Thyroid gland (tissue), 4 donors: Measurements from ENCODE around the gene FADD. TPM values are rescaled to one million over a fixed set of nuclear protein-coding genes. Genes with fewer than 3 reads are reported as not detected.

Experiments used
- DNase-seq, 2 donors: peaks; one replicate each; pipeline ENCODE4 v3.0.0-alpha.2; 2019
- H3K27ac ChIP-seq, 3 donors: fragments of 200-600 bp; sonication (generic); 1 replicate in 2 of 3; 2 replicates in 1 of 3; pipeline ENCODE4 v1.5.1; 2016 to 2019; ENCODE audit warnings: mild to moderate bottlenecking in 1 of 3, moderate library complexity in 1 of 3
- H3K27me3 ChIP-seq: fragments of 200-600 bp; sonication (generic); one replicate; pipeline ENCODE4 v1.5.1; 2019
- H3K36me3 ChIP-seq, 2 donors: fragments of 200-600 bp; sonication (generic); one replicate each; pipeline ENCODE4 v1.5.1; 2016 to 2019
- H3K4me1 ChIP-seq, 2 donors: fragments of 200-600 bp; sonication (generic); one replicate each; pipeline ENCODE4 v1.5.1; 2017 to 2019
- H3K4me3 ChIP-seq, 3 donors: fragments of 200-600 bp; sonication (generic); replicated peaks in 1 of 3; 1 replicate in 2 of 3; 2 replicates in 1 of 3; pipeline ENCODE4 v1.5.1; 2016; ENCODE audit warnings: mild to moderate bottlenecking in 1 of 3
- H3K9me3 ChIP-seq: fragments of 200-600 bp; sonication (generic); one replicate; pipeline ENCODE4 v1.5.1; 2017
- POLR2A ChIP-seq, 2 donors: fragments of 450-650 bp; IDR thresholded peaks; one replicate each; pipeline ENCODE4 v1.6.1; 2017; ENCODE audit warnings: antibody characterized with exemption in 2 of 2, mild to moderate bottlenecking in 2 of 2, moderate library complexity in 1 of 2
- WGBS, 2 donors: methylation state at CpG; one replicate each; pipeline ENCODE4 v1.1.5; 2017; 5-methylcytosine and 5-hydroxymethylcytosine counted together
- intact Hi-C: fragments of 100-400 bp; cut with DNase I; formaldehyde crosslinking; loops from one replicate; pipeline ENCODE4 v1.15.1; 2023
- total RNA-seq, 4 donors: library from RNA; depleted of rRNA; stranded (reverse); fragments of >200 nt; gene quantifications; one replicate each; pipeline ENCODE4 v1.2.3, GENCODE V29; 2016
- TF ChIP-seq, protein P1 (sequence below), 6 experiments: fragments of 200-600 bp in 3 of 6; fragments of 450-650 bp in 3 of 6; sonication (generic) in 3 of 6; IDR thresholded peaks; one replicate each; pipeline ENCODE4 v1.5.1; 2016 to 2019; ENCODE audit warnings: antibody characterized with exemption in 6 of 6, mild to moderate bottlenecking in 2 of 6, inconsistent platforms in 1 of 6, moderate library complexity in 1 of 6

FADD gene
- total RNA-seq, 4 donors from 2014 or later = 18.1 to 32.6 (median 21.1) TPM

DNA sequence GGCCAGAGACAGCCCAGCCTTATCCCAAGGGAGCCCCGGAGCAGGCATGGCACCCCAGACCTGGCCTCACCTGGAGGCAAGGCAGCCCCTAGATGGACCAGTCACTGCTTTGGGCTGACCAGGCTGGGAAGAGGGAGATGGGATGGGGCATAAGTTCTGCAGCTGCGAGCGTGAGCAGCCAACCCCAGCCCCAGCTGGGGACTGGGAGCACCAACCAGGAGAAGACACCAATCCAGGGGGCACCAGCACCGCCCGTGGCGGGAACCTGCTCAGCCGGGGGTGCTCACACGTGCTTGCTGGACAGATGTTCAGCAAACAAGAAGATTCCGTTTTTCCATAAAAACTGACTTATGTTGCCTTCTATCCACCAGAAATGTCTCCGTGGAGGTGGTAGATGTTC lies 16.2 kb upstream of the FADD start:
- TF ChIP-seq POLR2A (IDR thresholded peaks at IDR 0.05) = no peak
- H3K4me1 ChIP-seq = no peaks in the 10 kb centered on the region
- H3K27me3 ChIP-seq = no peaks in the 10 kb centered on the region
- no peaks in the 10 kb centered on the region for H3K9me3 ChIP-seq
- intact Hi-C loops = no loop called here
- DNase-seq = no peak
- no peak overlapping the region for H3K27ac ChIP-seq
- WGBS, 2 donors = 91 to 99% methylated on average over 6 to 10 of the region's 10 CpGs
- H3K4me3 ChIP-seq = no peak overlapping the region
- peaks cover 0 to 4% of the 10 kb centered on the region in 2 donors for H3K36me3 ChIP-seq

- Histone ChIP-seq H3K9me3 (no peaks in the 10 kb centered on the region), H3K27ac (no peak overlapping the region), H3K36me3 (peaks cover 0 to 4% of the 10 kb centered on the region in 2 donors), H3K27me3 (no peaks in the 10 kb centered on the region), H3K4me3 (no peak overlapping the region), H3K4me1 (no peaks in the 10 kb centered on the region)
- WGBS, 2 donors = 85 to 92% methylated on average over 14 to 15 of the region's 15 CpGs
- intact Hi-C loops = no loop called here
- DNase-seq = no peak
- no peak for TF ChIP-seq POLR2A (IDR thresholded peaks at IDR 0.05)
- TF ChIP-seq, protein P1, sequence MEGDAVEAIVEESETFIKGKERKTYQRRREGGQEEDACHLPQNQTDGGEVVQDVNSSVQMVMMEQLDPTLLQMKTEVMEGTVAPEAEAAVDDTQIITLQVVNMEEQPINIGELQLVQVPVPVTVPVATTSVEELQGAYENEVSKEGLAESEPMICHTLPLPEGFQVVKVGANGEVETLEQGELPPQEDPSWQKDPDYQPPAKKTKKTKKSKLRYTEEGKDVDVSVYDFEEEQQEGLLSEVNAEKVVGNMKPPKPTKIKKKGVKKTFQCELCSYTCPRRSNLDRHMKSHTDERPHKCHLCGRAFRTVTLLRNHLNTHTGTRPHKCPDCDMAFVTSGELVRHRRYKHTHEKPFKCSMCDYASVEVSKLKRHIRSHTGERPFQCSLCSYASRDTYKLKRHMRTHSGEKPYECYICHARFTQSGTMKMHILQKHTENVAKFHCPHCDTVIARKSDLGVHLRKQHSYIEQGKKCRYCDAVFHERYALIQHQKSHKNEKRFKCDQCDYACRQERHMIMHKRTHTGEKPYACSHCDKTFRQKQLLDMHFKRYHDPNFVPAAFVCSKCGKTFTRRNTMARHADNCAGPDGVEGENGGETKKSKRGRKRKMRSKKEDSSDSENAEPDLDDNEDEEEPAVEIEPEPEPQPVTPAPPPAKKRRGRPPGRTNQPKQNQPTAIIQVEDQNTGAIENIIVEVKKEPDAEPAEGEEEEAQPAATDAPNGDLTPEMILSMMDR (IDR thresholded peaks at IDR 0.05) = no peak
These were observed 15.3 kb upstream of the FADD start for GRCh38 chr11:70187771-70188170.

GRCh38 chr11:70189622-70190021 lies 13.5 kb upstream of the FADD start:
- 91 to 95% methylated on average over 11 of the region's 11 CpGs for WGBS, 2 donors
- intact Hi-C loops = loop anchor here (5.0 kb wide), 1 partner anchor 502 kb away; no protein-coding TSS in a partner anchor
- H3K27me3 ChIP-seq = no peaks in the 10 kb centered on the region

DNA sequence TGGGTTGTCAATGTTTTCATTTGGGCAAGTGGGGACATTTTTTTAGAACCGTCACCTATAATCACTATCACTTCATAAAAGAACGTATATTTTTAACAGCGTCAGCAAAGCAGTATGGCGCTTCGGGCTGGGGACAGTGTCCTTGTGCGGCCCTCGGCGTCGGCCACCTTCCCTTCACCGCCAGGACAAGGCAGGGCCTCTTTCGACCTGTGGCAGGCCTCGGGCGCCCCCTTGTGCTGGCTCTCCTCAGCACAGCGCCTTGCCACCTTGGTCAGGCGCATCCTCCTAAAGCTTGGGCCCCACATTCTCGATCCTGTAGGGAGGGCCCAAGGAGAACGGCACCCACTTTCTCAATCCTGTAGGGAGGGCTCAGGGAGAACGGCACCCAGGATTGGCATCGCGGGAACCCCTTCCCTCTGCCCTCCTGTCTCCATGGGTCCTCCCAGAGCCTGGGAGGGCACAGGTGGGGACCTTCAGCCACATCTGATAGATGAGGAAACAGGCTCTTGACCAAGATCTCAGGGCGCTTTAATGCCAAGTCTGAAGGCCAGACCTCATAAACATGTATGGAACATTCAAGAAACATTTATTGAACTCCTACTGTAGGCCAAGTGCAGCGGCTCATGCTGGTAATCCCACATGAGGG lies 11.5 kb upstream of the FADD start:
- Histone ChIP-seq H3K36me3 (peaks cover 0 to 4% of the 10 kb centered on the region in 2 donors), H3K4me3 (no peak overlapping the region), H3K27ac (no peak overlapping the region), H3K4me1 (no peaks in the 10 kb centered on the region), H3K9me3 (no peaks in the 10 kb centered on the region), H3K27me3 (no peaks in the 10 kb centered on the region)
- WGBS, 2 donors = 7 to 13% methylated on average over 20 to 22 of the region's 22 CpGs
- TF ChIP-seq, protein P1 (IDR thresholded peaks at IDR 0.05) = peak; percentile 84 to 97 (median 90)
- no peak for TF ChIP-seq POLR2A (IDR thresholded peaks at IDR 0.05)
- DNase-seq = peak; percentile 80 to 82
- intact Hi-C loops = loop anchor here (2.0 to 5.0 kb wide), 2 partner anchors 273 to 504 kb away; no protein-coding TSS in a partner anchor

More at GRCh38 chr11:70189622-70190021, 13.5 kb upstream of the FADD start:
- Histone ChIP-seq H3K9me3 (no peaks in the 10 kb centered on the region), H3K27ac (no peak overlapping the region), H3K4me1 (no peaks in the 10 kb centered on the region), H3K36me3 (peaks cover 0 to 4% of the 10 kb centered on the region in 2 donors), H3K4me3 (no peak overlapping the region)
- TF ChIP-seq POLR2A (IDR thresholded peaks at IDR 0.05) = no peak
- TF ChIP-seq, protein P1 (IDR thresholded peaks at IDR 0.05) = no peak
- DNase-seq = no peak

DNA sequence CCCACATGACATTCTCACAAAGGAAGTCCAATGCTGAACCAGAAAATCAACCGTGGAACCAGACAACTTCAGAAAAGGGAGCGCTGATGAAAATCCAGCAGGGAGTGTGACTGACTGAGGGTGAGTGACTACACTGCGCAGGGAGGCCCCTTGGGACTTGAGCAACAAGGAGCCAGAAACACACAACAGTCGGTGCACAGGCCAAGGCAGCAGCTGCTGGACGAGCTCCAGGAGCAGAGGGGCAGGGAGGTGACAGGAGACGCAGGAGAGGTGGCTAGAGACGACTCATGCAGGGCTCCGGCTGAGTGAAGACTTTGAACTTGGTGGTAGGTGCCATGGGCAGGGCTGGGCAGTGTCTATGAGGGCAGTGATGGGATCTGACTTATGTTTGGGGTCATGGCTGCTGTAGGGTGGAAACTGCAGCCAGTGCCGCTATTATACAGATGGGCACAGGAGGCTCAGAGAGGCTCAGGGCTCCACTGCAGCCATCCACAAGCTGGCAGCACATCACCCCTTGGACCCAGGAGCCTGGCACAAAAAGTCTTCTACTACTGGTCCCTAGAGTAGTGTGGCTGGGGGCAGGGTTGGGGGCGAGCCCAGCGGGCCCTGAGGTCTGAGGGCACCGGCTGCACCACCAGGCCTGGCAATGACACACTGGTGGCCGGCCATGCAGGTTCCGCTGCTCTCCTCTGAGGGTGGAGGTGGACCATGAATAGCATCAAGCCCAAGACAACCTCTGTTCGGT lies 10.3 kb upstream of the FADD start:
- H3K27ac ChIP-seq = no peak overlapping the region

More for the DNA sequence above, 10.3 kb upstream of the FADD start:
- DNase-seq = no peak
- intact Hi-C loops = loop anchor here (2.0 to 5.0 kb wide), 2 partner anchors 274 to 506 kb away; no protein-coding TSS in a partner anchor
- WGBS, 2 donors = 52 to 65% methylated on average over 9 to 13 of the region's 15 CpGs
- no peak overlapping the region for H3K4me3 ChIP-seq
- H3K4me1 ChIP-seq = no peaks in the 10 kb centered on the region
- H3K9me3 ChIP-seq = no peaks in the 10 kb centered on the region
- TF ChIP-seq, protein P1 (IDR thresholded peaks at IDR 0.05) = no peak
- TF ChIP-seq POLR2A (IDR thresholded peaks at IDR 0.05) = no peak
- no peaks in the 10 kb centered on the region for H3K27me3 ChIP-seq
- peaks cover 0 to 3% of the 10 kb centered on the region in 2 donors for H3K36me3 ChIP-seq
